Uterus (tissue), 2 donors: Measurements from ENCODE around the gene MAD1L1.

ENCODE experiments used
- CTCF ChIP-seq, 4 experiments: fragments of 200-600 bp in 2 of 4; fragments of 450-650 bp in 2 of 4; sonication (generic) in 2 of 4; IDR thresholded peaks; one replicate each; pipeline ENCODE4 v1.5.1; 2016 to 2019; ENCODE audit warnings: antibody characterized with exemption in 4 of 4, mild to moderate bottlenecking in 2 of 4, moderate library complexity in 1 of 4
- POLR2A ChIP-seq, 2 donors: fragments of 450-650 bp; IDR thresholded peaks; one replicate each; pipeline ENCODE4 v1.6.1; 2016; ENCODE audit warnings: antibody characterized with exemption in 2 of 2, mild to moderate bottlenecking in 1 of 2, moderate library complexity in 1 of 2

DNA sequence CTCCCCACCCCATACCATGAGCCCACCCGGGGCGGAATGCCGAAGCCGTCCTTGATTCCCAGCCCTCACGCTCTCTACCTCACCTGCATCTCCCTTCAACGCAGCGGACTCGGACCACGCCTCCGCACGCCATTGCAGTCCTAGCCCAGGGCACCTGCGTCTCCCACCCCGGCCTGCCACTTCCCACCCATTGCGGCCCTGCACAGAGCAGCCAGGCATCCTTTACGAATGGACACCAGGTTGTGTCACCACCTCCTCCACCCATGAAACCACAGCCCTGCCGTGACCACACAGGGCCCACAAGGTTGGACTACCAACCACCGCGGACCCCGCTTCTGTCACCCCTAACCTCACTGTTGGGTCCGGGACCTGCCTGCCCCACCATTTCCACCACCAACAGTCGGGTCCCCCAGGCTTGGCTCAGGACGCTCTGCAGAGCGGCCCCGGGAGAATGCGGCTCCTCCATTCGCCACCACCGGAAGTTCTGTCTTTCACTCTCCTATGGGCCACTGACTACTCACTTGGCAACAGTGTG lies 232.5 kb downstream of the MAD1L1 start:
- TF ChIP-seq CTCF (IDR thresholded peaks at IDR 0.05) (no peak), POLR2A (IDR thresholded peaks at IDR 0.05) (no peak)
